HG02973 (cell line): ENCODE results near the gene KRTAP5-3.
"Not testable (repeated sequence)": the region's sequence is repeated elsewhere in the genome, so short reads cannot be mapped to it uniquely, and the experiment has no call there.

Source experiments
- ATAC-seq: cut with Tn5 transposase; IDR thresholded peaks from one replicate; pipeline ENCODE4 v1.9.1; 2021; ENCODE audit warnings: moderate library complexity; ENCODE audit not compliant: unreplicated experiment

The KRTAP5-3 gene

DNA sequence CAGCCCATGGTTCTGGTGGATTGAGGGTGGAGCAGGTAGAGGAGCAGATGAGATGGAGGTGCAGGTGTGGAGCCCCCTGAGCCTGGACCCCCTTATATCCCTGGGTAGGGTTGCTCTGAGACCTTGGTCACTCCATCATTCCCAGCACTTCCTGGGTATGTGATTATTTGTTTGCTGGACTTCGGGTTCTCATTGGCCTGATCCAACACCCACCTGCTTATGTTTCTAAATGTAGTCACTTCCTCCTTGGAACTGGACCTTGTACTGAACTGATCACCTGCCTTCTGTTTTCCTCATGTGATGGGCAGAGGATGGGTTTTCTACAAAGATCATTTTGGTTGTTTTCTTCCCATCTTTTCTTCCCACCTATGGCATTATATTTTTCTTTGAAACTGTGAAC lies 13.8 kb upstream of the KRTAP5-3 start, which contains the start of gene KRTAP5-4:
TSS of gene KRTAP5-4 (minus strand) at position 53 of the 400 bp plus-strand sequence. CDS start at position 8, 45 bp downstream.
- no peak for ATAC-seq

DNA sequence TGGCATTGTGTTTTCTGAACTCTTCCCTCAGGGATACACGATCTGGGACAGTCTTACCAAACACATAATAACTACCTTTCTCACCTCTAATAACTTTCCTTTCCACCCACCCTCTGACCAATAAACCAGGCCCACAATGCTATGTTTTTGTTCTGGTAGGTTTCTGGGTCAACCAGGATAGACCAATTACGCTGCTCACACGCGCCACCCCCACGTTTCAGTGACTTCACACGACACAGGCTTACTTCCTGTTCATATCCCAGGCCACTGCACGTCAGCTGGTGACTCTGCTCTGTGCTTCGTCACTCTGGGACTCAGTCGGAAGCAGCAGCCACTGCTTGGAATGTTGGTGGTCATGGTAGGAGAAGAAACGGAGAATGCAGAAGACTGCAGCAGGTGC lies 11.2 kb upstream of the KRTAP5-3 start:
- no peak for ATAC-seq

DNA sequence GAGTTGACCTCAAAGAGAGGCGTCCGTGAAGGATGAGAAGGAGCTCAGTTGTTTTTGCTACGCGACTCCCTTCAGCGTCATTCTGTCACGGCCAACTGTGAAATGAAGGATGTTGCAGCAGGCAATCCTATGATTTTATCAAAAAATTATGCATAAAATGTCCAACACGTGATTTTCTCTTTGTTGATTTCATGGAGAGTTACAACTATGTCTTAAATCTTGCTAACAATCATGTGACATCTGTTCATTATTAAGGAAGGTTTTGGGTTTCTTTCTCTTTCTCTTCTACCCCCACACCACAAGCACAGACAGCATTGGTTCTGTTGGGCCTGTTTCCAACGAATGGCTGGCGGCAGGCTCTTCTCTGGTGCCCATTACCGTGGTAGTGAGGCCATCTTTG lies 10.0 kb upstream of the KRTAP5-3 start:
- no peak for ATAC-seq

DNA sequence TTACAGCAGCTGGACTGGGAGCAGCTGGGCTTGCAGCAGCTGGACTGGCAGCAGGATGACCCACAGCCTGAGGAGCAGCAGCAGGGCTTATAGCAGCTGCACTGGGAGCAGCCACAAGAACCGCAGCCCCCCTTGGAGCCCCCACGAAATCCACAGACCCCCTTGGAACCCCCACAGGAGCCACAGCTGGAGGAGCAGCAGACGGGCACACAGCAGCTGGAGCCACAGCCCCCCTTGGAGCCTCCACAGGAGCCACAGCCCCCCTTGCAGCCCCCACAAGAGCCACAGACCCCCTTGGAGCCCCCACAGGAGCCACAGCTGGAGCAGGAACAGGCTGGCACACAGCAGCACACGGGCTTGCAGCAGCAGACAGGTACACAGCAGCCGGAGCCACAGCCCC lies 362 bp downstream of the KRTAP5-3 start:
- not testable (repeated sequence) for ATAC-seq

DNA sequence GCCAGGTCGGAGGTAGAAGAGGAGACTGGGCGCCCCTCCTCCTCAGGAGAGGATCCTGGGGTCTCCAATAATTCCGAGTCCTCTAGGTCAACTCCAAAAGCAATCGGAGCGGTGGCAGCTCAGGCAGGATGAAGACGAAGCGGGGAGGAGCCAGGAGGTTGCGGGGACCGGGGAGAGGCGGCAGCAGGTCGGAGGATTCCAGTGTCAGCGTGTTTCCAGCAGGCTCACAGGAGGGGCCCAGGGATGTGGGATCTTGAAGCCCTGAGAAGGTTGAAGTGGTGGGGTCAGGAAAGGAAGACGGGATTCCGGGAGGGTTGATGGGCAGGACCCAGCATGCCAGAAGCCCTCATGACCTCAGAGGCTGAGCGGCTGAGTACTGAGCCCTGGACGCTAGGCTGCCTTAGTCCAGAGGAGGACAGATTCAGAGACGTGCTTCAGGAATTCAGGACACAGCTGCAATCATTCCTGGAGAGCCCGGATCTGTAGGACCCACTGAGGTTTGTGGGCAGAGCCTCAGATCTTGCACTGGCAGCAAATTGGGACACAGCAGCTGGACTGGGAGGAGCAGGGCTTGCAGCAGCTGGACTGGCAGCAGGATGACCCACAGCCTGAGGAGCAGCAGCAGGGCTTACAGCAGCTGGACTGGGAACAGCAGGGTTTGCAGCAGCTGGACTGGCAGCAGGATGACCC lies 962 bp downstream of the KRTAP5-3 start:
- not testable (repeated sequence) for ATAC-seq

DNA sequence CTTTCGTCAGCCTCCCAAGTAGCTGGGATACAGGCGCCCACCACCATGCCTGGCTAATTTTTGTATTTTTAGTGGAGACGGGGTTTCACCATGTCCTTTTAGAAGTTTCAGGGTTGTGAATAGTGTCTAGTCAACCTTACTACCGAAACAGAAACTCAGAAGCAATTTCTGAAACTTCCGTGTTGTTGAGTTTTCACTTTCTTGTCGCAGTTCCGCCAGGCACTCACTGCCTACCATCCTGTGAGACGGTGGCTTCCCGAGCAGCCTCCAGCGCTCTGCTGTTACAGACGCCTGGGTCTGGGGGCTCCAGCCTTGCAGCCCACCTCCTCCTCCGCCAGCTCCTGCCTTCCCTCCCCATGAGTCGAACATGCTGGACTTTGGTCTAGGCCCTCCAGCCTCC lies 2.3 kb downstream of the KRTAP5-3 start:
- peak; percentile 92 for ATAC-seq

DNA sequence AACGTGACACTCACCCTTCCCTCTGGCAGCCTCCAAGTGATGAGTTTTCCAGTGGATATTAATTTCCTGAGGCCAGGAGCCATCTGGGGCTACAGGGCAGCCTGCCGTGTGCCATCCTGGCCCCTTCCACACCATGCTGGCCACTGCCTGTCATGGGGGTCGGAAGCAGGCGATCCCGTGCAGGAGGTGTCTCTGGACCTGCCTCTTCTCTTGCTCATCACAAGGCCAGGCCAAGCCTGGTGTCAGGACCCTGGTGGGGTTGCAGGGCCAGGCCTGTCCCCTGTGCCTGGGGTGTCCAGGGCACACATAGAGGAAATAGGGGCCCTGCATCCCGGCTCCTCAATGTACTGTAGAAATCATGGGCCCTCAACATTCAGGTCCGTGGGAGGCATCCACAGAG lies 3.6 kb downstream of the KRTAP5-3 start:
- ATAC-seq = no peak

DNA sequence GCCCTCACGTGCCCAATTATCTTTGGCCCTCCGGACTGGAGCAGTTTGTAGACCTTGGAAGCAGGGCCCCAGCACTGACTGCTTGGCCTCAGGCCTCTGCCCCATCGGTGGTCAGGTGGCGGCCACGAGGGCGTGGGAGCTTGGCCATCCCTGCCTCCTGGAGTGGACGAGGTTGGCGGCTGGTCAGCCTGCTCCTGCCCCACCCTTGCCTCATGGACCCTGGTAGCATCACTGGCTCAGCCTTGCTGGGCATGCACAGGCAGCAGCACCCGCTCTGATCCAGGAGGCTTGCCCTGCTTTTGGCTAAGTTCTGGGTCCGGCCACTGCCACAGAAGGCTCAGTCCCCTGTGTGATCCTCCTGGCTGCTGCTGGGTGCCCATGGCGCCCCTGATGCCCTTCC lies 4.1 kb downstream of the KRTAP5-3 start:
- ATAC-seq = no peak

DNA sequence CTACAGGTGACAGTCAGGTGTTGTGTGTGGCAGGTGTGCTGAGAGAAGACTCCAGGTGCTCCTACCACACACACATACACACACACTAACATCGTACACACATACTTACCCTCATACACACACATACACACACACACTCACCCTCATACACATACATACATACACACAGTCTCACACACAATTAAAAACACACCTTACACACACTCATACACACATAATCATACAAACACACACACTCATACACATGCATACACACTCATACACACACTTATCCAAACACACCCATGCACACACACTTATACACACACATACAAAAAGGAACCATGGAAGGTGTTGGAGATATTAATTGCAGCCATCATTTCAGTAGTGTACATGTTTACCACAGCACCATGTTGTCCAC lies 4.6 kb downstream of the KRTAP5-3 start:
- no peak for ATAC-seq

DNA sequence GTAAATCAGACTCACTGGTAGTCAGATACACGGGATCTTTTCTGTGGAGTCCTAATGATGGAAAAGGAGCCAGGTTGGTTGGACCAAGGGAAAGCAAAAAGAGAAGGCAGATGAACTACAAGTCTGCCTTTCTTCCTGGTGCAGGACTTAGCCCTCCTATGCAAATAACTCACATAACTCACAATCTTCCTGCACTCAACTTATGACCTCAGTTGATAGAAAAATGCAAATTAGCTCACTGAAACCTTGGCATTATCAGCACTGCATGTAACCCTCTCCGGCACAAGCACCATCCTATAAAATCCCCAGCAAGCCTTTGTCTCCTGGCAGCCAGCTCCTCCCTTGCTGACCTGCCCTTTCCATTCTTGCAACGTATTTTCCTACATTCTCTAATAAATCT lies 6.6 kb downstream of the KRTAP5-3 start:
- not testable (repeated sequence) for ATAC-seq

DNA sequence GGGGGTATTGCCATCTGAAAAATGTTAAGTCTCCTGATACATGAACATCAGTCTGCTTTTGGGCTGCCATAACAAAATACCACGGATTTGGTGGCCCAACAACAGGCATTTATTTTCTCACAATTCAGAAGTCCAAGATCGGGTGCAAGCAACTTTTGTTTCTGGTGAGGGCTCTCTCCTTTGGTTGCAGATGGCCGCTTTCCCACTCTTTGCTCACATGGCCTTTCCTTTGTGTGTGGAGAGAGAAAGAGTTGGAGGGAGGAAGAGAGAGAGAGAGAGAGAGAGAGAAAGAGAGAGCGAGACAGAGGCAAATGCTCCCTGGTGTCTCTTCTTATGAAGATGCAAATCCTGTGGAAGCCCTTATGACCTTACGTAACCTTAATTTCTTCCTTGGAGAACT lies 7.6 kb downstream of the KRTAP5-3 start:
- ATAC-seq = no peak

DNA sequence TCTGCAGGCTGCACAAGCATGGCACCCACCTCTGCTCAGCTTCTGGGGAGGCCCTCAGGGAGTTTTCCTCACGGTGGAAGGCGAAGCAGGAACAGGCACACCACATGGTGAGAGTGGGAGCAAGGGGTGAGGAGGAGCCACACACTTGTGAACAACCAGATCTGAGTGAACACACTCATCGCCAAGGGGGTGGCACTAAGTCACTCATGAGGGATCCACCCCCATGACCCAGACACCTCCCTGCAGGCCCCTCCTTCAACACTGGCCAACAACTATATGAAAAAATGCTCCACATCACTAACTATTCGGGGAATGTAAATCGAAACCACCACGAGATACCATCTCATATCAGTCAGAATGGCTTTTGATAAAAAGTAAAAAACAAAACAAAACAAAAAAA lies 9.4 kb downstream of the KRTAP5-3 start:
- ATAC-seq = no peak

DNA sequence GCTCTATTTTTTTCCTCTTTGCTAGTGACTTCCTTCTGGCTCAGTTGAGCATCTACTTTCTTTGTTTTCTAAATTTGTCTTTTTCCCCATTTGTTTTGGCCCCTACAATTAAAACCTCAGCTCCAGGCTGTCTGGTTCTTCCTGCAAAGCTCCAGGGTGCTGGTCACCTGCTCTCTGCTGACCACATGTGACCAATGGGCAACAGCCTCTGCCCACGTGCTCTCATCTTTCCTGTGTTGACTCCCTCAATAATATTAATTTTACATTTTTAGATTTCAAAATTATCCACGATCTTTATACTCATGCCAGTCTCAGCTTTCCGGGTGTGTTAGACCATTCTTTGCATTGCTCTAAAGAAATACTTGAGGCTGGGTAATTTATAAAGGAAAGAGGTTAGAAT lies 9.9 kb downstream of the KRTAP5-3 start:
- ATAC-seq = not testable (repeated sequence)

DNA sequence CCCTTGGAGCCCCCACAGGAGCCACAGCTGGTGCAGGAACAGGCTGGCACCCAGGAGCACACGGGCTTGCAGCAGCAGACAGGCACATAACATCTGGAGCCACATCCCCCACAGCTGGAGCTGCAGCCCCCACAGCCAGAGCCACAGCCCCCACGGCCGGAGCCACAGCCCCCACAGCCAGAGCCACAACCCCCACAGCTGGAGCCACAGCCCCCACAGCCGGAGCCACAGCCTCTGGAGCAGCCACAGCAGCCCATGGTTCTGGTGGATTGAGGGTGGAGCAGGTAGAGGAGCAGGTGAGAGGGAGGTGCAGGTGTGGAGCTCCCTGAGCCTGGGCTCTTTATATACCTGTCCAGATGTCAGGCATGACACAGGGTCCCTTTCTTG lies 10.3 kb downstream of the KRTAP5-3 start, which contains the start of gene KRTAP5-2:
TSS of gene KRTAP5-2 (minus strand) at position 301 of the 387 bp plus-strand sequence. CDS start at position 257, 44 bp downstream.
- no peak for ATAC-seq

DNA sequence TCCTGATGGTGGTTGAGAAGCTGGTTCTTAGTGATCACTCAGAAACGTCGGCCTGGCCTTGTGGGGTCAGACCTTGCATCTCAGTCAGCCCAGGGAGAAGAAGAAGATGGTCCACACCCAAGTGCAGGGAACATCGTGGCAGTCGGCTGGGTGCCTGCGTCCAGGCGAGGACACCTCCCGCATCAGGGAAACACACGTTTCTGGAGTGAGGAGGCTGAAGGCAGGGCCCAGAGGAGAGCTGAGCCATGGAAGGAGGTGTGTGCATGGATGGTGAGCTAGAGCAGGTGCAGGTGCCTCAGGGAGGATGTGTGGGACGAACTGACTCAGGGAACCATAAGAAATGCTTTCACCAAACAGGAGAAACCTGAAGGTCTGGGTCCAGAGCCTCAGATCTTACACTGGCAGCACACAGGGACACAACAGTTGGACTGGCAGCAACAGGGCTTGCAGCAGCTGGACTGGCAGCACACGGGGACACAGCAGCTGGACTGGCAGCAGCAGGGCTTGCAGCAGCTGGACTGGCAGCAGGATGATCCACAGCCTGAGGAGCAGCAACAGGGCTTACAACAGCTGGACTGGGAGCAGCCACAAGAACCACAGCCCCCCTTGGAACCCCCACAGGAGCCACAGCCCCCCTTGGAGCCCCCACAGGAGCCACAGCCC lies 10.8 kb downstream of the KRTAP5-3 start:
- ATAC-seq = no peak

DNA sequence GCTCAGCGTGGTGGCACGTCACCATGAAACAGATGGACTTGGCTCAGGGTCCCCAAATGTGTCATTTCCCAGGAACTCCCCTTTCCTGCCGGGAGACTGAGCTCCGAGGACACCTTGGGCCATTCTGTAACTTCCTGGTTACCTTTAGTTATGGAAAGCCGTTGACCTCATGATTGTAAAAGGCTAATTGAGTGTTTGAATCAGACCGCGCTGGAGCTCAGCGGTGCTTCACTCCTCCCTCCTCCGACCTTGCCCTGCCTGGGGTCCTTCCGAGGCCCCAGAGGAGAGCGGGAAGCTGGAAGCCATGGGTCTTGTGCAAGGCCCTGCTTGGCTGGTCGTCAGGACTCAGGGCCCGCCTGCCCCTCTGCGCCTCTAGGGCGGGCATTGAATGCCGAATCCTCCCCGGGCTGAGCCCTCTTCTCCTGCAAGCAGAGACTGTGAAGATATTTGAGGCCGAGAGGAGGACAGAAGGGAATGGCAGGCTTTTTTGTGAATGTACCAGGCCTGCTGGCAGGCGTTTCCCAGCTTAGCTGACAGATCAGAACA lies 11.6 kb downstream of the KRTAP5-3 start:
- not testable (repeated sequence) for ATAC-seq

DNA sequence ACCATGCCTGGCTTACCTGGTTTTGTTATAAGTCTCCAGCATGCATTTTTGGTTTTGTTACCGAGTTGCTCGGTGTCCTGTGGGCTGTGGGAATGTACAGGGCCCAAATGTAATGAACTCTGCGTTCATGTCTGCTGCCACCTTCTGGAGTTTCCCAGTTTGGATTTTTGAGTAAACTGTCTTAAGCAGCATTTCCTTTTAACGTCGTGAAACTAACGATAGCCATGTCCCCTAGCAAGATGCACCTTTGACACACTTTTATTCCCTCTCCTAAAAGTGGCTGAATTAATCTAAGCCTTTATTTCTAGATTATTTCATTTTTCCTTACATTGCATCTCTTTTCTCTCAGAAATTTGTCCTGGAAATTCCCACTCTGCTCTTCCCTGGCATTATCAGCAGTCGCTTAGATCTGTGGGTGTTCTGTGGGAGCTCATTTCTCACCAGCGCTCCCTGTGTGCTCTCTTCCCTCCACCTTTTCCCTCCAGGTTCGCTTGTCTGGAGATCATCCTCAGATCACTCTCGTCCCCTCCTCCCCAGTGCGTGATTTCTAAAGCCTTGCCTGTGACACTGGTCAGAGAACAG lies 12.2 kb downstream of the KRTAP5-3 start:
- not testable (repeated sequence) for ATAC-seq

DNA sequence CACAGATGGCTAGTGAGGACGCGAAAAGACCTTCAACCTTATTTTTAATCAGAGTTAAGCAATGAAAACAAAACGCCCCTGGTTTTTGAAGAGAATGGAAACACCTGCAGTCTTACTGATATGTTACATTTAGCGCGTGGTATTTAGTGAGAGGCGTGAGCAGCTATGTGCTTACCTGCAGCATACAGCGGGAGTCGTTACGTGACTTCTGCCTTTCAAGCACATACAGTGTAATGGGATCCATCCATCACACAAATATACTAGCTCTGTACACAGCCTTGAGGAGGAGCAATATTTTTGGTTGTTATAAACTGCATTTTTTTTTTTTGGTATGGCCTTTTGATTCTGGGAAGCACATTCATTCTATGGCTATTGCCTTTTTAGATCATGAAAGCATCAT lies 15.6 kb downstream of the KRTAP5-3 start:
- ATAC-seq = no peak

DNA sequence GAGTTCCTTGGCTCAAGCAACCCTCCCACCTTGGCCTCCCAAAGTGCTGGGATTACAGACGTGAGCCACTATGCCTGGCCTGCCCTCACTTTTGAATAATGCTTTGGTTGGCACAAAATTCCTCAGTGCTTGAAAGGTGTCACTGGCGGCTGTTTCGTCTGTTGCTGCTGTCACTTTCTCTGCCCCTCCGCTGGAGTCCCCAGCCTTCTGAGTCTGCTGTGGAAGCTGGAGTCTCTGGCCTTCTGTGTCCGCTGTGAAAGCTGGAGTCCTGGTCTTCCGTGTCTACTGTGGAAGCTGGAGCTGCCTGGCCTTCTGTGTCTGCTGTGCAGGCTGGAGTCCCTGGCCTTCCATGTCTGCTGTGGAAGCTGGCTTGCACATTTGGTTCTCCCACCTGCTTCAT lies 18.3 kb downstream of the KRTAP5-3 start:
- ATAC-seq = no peak

DNA sequence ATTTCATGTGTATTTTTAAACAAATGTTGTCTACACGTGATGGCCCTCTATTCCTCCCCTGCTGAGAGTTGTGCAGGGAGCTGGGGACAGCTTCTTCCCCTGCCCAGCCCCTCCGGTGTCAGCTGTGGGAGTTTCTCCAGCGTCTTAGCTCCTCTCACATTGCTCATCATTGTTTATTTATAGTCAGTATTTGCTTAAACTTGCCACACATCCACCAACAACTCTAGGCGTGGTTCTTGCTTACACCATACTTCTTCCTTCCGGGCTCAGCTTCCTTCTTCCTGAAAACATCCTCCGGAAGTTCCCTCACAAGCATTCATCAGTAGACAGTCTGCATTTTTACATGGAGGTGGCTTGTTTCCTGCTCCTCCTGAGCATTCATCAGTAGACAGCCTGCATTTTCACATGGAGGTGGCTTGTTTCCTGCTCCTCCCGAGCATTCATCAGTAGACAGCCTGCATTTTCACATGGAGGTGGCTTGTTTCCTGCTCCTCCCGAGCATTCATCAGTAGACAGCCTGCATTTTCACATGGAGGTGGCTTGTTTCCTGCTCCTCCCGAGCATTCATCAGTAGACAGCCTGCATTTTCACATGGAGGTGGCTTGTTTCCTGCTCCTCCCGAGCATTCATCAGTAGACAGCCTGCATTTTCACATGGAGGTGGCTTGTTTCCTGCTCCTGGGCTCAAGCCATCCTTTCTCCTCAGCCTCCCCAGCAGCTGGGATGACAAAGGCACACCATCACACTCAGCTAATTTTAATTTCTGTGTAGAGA lies 18.9 kb downstream of the KRTAP5-3 start:
- not testable (repeated sequence) for ATAC-seq

DNA sequence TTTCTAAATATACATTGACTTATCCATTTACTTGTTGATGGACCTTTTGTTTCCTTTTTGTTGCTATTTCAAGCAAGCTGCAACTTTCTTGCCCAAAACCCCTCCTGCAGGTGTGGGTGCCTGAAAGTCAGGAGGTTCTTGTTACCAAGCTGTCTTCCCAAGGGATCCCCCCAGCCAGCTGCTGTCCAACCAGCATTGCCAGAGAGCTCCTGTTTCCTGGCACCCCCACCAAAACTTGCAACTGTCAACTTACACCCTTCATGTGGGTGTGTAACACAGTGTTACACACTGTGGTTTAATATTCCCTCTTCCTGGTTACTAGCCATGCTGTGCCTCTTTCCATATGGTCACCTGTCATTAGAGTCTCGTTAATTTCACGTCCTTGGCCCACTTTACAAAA lies 21.6 kb downstream of the KRTAP5-3 start:
- ATAC-seq = no peak
